HepG2 (cell line): Measurements from ENCODE around the gene IFIT1. TPM values are rescaled to one million over a fixed set of nuclear protein-coding genes. Genes with fewer than 3 reads are reported as not detected.

ENCODE experiments used
- ATAC-seq: fragments of 200-7000 bp; cut with Tn5 transposase; 3 replicates; pipeline ENCODE4 v1.9.1; 2020; ENCODE audit warnings: mild to moderate bottlenecking, moderate library complexity
- BruUV-seq: library from RNA; stranded (reverse); fragments of 400-500 nt; replicated peaks from 2 replicates; lab custom pipeline; 2021; lab: Mats Ljungman, UMichigan
- CTCF ChIA-PET: fragments of 300-600 bp; formaldehyde crosslinking; extraction: SDS; loops from one replicate; lab custom pipeline; 2021; ENCODE audit warnings: low total read pairs, inconsistent platforms, low intra/inter-chr PET ratio; lab: Yijun Ruan, JAX
- POLR2A ChIA-PET: fragments of 350-600 bp; sonication (Branson Sonifier 250); formaldehyde crosslinking; loops from one replicate; lab custom pipeline; 2020; ENCODE audit warnings: antibody characterized with exemption, inconsistent platforms; lab: Yijun Ruan, JAX
- DNase-seq: peaks from one replicate; pipeline ENCODE4 v3.0.0-alpha.2; 2015; ENCODE audit warnings: low spot score
- FAIRE-seq: peaks from 3 replicates; lab custom pipeline; 2011; peaks lifted over from hg19 to GRCh38; lab: Jason Lieb, UNC
- H2AFZ ChIP-seq: one replicate; pipeline ENCODE4 v1.6.1; 2011; ENCODE audit warnings: low read length, inconsistent platforms
- H3K27ac ChIP-seq: fragments of 300-600 bp; 3 replicates; pipeline ENCODE4 v1.8.0; 2011; ENCODE audit warnings: mixed run types, mild to moderate bottlenecking, mixed read lengths, low read length, inconsistent platforms; ENCODE audit not compliant: insufficient read depth; ENCODE audit errors: extremely low read length
- H3K27me3 ChIP-seq, 2 experiments: fragments of 200-600 bp in 1 of 2; 2 replicates in 1 of 2; 3 replicates in 1 of 2; pipeline versions ENCODE4 v1.6.0 to v1.8.0; 2011; ENCODE audit warnings: low read length in 2 of 2, mild to moderate bottlenecking in 2 of 2, moderate library complexity in 2 of 2, inconsistent platforms in 1 of 2; ENCODE audit not compliant: insufficient read depth in 2 of 2, control insufficient read depth in 1 of 2
- H3K36me3 ChIP-seq, 2 experiments: fragments of 200-600 bp in 1 of 2; replicated peaks in 1 of 2; 2 replicates in 1 of 2; 3 replicates in 1 of 2; pipeline versions ENCODE4 v1.5.1 to v1.8.0; 2011; ENCODE audit warnings: low read length in 2 of 2, inconsistent platforms in 1 of 2; ENCODE audit not compliant: insufficient read depth in 2 of 2, control insufficient read depth in 1 of 2
- H3K4me1 ChIP-seq: 2 replicates; pipeline ENCODE4 v1.5.1; 2012; ENCODE audit warnings: low read length, inconsistent platforms; ENCODE audit not compliant: insufficient read depth
- H3K4me2 ChIP-seq: 2 replicates; pipeline ENCODE4 v1.6.0; 2011; ENCODE audit warnings: low read depth, low read length, inconsistent platforms
- H3K4me3 ChIP-seq, 3 experiments: fragments of 200-600 bp in 1 of 3; sonication (generic), shearing (Covaris generic) in 1 of 3; replicated peaks in 1 of 3; 2 replicates each; pipeline ENCODE4 v1.5.1; 2011 to 2016; ENCODE audit warnings: low read length in 3 of 3, inconsistent platforms in 2 of 3, low read depth in 2 of 3, mild to moderate bottlenecking in 2 of 3, control low read depth in 1 of 3, mixed read lengths in 1 of 3; ENCODE audit not compliant: insufficient read depth in 1 of 3
- H3K79me2 ChIP-seq: one replicate; pipeline ENCODE4 v1.6.1; 2011; ENCODE audit warnings: low read length, inconsistent platforms; ENCODE audit not compliant: insufficient read depth
- H3K9ac ChIP-seq: 2 replicates; pipeline ENCODE4 v1.6.0; 2011; ENCODE audit warnings: mild to moderate bottlenecking, low read depth, low read length, inconsistent platforms; ENCODE audit not compliant: insufficient read depth
- H3K9me3 ChIP-seq: 2 replicates; pipeline ENCODE4 v1.5.1; 2012; ENCODE audit warnings: mild to moderate bottlenecking, low read length
- H4K20me1 ChIP-seq: 2 replicates; pipeline ENCODE4 v1.6.0; 2011; ENCODE audit warnings: inconsistent platforms, mild to moderate bottlenecking, low read length, moderate library complexity; ENCODE audit not compliant: insufficient read depth
- CENPBD1 ChIP-seq: sonication (generic); formaldehyde crosslinking; IDR thresholded peaks from 2 replicates; pipeline ENCODE4 v1.8.0; 2022; ENCODE audit warnings: missing genetic modification reagents, low read depth, mild to moderate bottlenecking, borderline replicate concordance
- MIER3 ChIP-seq: IDR thresholded peaks from 2 replicates; pipeline ENCODE4 v1.6.1; 2016; ENCODE audit warnings: missing compliant biosample characterization, borderline replicate concordance
- NR2F2 ChIP-seq: IDR thresholded peaks from 2 replicates; pipeline ENCODE4 v1.6.1; 2012; ENCODE audit warnings: low read depth, inconsistent platforms, borderline replicate concordance
- PLSCR1 ChIP-seq: sonication (generic); formaldehyde crosslinking; IDR thresholded peaks from 2 replicates; pipeline ENCODE4 v1.5.0; 2020; ENCODE audit warnings: missing genetic modification reagents, mild to moderate bottlenecking, borderline replicate concordance
- RAD51 ChIP-seq: fragments of 450-650 bp; IDR thresholded peaks from 2 replicates; pipeline ENCODE4 v1.6.1; 2016; ENCODE audit warnings: borderline replicate concordance
- REXO4 ChIP-seq: sonication (generic); formaldehyde crosslinking; IDR thresholded peaks from 2 replicates; pipeline ENCODE4 v1.8.0; 2022; ENCODE audit warnings: missing genetic modification reagents, mild to moderate bottlenecking, borderline replicate concordance
- TAF1 ChIP-seq: sonication (generic); formaldehyde crosslinking; IDR thresholded peaks from 2 replicates; pipeline ENCODE4 v1.4.0; 2020; ENCODE audit warnings: missing genetic modification reagents
- ZFY ChIP-seq: sonication (generic); formaldehyde crosslinking; IDR thresholded peaks from 2 replicates; pipeline ENCODE4 v1.4.0; 2020; ENCODE audit warnings: missing genetic modification reagents
- ZGPAT ChIP-seq: IDR thresholded peaks from 2 replicates; pipeline ENCODE4 v1.6.1; 2016; ENCODE audit warnings: mild to moderate bottlenecking
- ZNF326 ChIP-seq: sonication (generic); formaldehyde crosslinking; IDR thresholded peaks from 2 replicates; pipeline ENCODE4 v1.4.0; 2020; ENCODE audit warnings: missing genetic modification reagents, borderline replicate concordance
- ZNF513 ChIP-seq: sonication (generic); formaldehyde crosslinking; conservative IDR thresholded peaks from 2 replicates; pipeline ENCODE4 v1.5.0; 2020; ENCODE audit warnings: missing genetic modification reagents
- ZNF547 ChIP-seq: sonication (generic); formaldehyde crosslinking; IDR thresholded peaks from 2 replicates; pipeline ENCODE4 v1.5.1; 2020; ENCODE audit warnings: mild to moderate bottlenecking, missing genetic modification reagents
- ZNF607 ChIP-seq: sonication (generic); formaldehyde crosslinking; IDR thresholded peaks from 2 replicates; pipeline ENCODE4 v1.5.1; 2020; ENCODE audit warnings: missing genetic modification reagents, mild to moderate bottlenecking, borderline replicate concordance
- ZNF703 ChIP-seq: sonication (generic); formaldehyde crosslinking; IDR thresholded peaks from 2 replicates; pipeline ENCODE4 v1.5.1; 2020; ENCODE audit warnings: missing genetic modification reagents, mild to moderate bottlenecking, moderate library complexity, borderline replicate concordance
- ZNF800 ChIP-seq: sonication (generic); formaldehyde crosslinking; IDR thresholded peaks from 2 replicates; pipeline ENCODE4 v1.4.0; 2020; ENCODE audit warnings: missing genetic modification reagents
- ZSCAN20 ChIP-seq: sonication (generic); formaldehyde crosslinking; IDR thresholded peaks from 2 replicates; pipeline ENCODE4 v1.4.0; 2020; ENCODE audit warnings: missing genetic modification reagents, mild to moderate bottlenecking, borderline replicate concordance
- WGBS: methylation state at CpG from one replicate; pipeline ENCODE4 v1.1.6; 2017; ENCODE audit warnings: low lambda C conversion rate; 5-methylcytosine and 5-hydroxymethylcytosine counted together
- in situ Hi-C: cut with HindIII; loops from 2 replicates; pipeline ENCODE4 v1.10.0; 2017; ENCODE audit warnings: low pct_unique_long_range_greater_than_20kb; ENCODE audit not compliant: extremely low pct_ligation_motif_present
- intact Hi-C: fragments of 100-400 bp; cut with micrococcal nuclease; formaldehyde crosslinking; loops from one replicate; pipeline ENCODE4 v1.10.0; 2022; ENCODE audit not compliant: unreplicated experiment
- polyA plus RNA-seq, 8 experiments: library from polyadenylated mRNA; depleted of rRNA in 3 of 8; stranded (reverse) in 7 of 8; unstranded in 1 of 8; fragments of >200 nt; fragmentation: Illumina TruSeq in 4 of 8; extraction: Trizol in 4 of 8; gene quantifications; 2 replicates each; pipeline versions ENCODE4 v1.2.1 to v1.2.3, GENCODE V29; 2011 to 2016; ENCODE audit warnings: low read depth in 4 of 8, missing spikeins in 1 of 8, mixed read lengths in 1 of 8; ENCODE audit not compliant: insufficient read depth in 1 of 8
- total RNA-seq, 5 experiments: library from RNA; depleted of rRNA; stranded (reverse); fragments of >200 nt; fragmentation: Illumina TruSeq; extraction: Trizol; gene quantifications; 2 replicates each; pipeline ENCODE4 v1.2.3, GENCODE V29; 2016; ENCODE audit warnings: low read depth in 1 of 5

The IFIT1 gene
- total and polyA plus RNA-seq, 2 of the 13 experiments (the other 11 are each of a cell fraction or from before 2014, with no cell fraction given), result 1.5 to 5.5 TPM

DNA sequence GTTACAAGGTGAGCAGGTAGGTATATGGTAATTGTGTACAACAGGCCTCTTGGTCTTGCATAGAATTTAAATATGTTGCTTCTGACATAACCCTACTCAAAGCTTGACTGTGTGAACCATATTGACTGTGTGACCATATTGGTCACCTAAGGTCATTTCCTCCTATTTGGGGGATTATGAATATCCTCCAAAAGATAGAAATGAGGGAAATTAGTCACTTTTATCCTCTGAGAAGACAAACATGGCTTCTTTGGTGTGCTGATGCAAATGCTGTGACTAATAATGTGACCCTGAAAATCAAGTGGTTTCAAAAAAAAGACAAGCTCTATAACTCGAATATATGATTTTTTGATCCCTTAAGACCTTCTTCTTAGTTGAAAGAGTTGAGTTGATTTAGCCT, 49.9 kb downstream of the IFIT1 start:
- no peak overlapping the region for H3K9ac ChIP-seq
- intact Hi-C loops, result no loop called here
- no peak for DNase-seq
- TF ChIP-seq ZNF607 (CRISPR knock-in tag), result no peak
- TF ChIP-seq ZGPAT (CRISPR knock-in tag), result no peak
- TF ChIP-seq ZNF513 (CRISPR knock-in tag), result no peak
- TF ChIP-seq ZNF547 (CRISPR knock-in tag), result no peak
- TF ChIP-seq PLSCR1, result no peak
- no peak for TF ChIP-seq ZNF703 (CRISPR knock-in tag)
- no peak for TF ChIP-seq ZSCAN20
- TF ChIP-seq REXO4, result no peak
- no peak for TF ChIP-seq TAF1
- no peak for TF ChIP-seq ZNF800 (CRISPR knock-in tag)
- no peak for TF ChIP-seq ZNF326
- TF ChIP-seq NR2F2, result no peak
- no peak for TF ChIP-seq ZFY
- no peak for TF ChIP-seq MIER3 (CRISPR knock-in tag)
- no peak for TF ChIP-seq CENPBD1 (CRISPR knock-in tag)
- TF ChIP-seq RAD51, result no peak
- TF ChIP-seq, all 625 proteins: peak for 0
- peaks cover 13% of the 10 kb centered on the region for H3K4me1 ChIP-seq
- no peak for FAIRE-seq
- peaks cover 13% of the 10 kb centered on the region for H3K9me3 ChIP-seq
- H3K27me3 ChIP-seq, result no peaks in the 10 kb centered on the region
- no peaks in the 10 kb centered on the region for H4K20me1 ChIP-seq
- H3K79me2 ChIP-seq, result no peaks in the 10 kb centered on the region
- in situ Hi-C loops, result no loop called here
- no TSS peak for BruUV-seq
- ChIA-PET CTCF (no interaction called here), POLR2A (no interaction called here)
- ATAC-seq, result no peak
- H2AFZ ChIP-seq, result no peak overlapping the region
- H3K27ac ChIP-seq, result no peak overlapping the region
- no peak overlapping the region for H3K4me3 ChIP-seq
- no peak overlapping the region for H3K4me2 ChIP-seq
- 0% methylated on average over 1 of the region's 1 CpG for WGBS
- H3K36me3 ChIP-seq, result no peaks in the 10 kb centered on the region
